ENCODE data around the gene GIGYF2.
"Not testable (repeated sequence)": the region's sequence is repeated elsewhere in the genome, so short reads cannot be mapped to it uniquely, and the experiment has no call there.

Gene GIGYF2, protein sequence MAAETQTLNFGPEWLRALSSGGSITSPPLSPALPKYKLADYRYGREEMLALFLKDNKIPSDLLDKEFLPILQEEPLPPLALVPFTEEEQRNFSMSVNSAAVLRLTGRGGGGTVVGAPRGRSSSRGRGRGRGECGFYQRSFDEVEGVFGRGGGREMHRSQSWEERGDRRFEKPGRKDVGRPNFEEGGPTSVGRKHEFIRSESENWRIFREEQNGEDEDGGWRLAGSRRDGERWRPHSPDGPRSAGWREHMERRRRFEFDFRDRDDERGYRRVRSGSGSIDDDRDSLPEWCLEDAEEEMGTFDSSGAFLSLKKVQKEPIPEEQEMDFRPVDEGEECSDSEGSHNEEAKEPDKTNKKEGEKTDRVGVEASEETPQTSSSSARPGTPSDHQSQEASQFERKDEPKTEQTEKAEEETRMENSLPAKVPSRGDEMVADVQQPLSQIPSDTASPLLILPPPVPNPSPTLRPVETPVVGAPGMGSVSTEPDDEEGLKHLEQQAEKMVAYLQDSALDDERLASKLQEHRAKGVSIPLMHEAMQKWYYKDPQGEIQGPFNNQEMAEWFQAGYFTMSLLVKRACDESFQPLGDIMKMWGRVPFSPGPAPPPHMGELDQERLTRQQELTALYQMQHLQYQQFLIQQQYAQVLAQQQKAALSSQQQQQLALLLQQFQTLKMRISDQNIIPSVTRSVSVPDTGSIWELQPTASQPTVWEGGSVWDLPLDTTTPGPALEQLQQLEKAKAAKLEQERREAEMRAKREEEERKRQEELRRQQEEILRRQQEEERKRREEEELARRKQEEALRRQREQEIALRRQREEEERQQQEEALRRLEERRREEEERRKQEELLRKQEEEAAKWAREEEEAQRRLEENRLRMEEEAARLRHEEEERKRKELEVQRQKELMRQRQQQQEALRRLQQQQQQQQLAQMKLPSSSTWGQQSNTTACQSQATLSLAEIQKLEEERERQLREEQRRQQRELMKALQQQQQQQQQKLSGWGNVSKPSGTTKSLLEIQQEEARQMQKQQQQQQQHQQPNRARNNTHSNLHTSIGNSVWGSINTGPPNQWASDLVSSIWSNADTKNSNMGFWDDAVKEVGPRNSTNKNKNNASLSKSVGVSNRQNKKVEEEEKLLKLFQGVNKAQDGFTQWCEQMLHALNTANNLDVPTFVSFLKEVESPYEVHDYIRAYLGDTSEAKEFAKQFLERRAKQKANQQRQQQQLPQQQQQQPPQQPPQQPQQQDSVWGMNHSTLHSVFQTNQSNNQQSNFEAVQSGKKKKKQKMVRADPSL (N-terminal part only)

DNA sequence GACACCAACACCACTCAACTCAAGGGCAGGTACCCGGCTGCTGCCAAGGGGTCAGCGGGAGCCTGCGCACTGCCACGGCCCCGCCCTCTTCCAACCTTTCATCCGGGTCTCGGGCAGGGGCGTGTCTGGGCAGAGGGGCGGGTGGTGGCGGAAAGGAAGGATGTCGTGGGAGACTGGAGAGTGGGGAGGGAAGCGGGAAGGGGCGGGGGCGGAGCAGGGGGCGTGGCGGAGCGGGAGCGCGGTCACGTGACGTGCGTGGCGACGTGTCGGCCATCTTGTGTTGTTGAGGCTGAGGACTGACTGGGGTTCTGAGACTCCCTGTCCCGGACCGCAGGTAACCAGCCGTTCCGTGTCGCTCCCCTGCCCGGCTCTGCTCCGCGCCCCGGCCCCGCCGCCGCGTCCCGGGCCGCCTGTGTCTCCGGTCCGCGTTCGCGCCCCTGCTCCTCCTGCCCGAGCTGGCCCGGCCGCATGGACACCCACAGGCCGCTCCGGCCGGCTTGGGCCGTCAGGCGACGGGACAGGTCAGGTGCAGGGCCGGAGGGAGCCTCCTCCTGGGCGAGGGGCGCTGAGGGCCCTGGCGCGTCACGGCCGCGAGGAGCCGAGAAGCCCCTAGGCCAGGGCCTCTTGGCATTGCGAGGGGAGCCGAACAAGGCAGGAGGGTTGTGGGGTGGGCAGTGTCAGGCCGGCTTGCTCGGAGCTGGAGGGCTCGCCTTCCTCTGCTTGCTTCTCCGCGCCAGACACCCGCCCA, at the start of gene GIGYF2:
TSS of gene GIGYF2 (plus strand) at position 273 of the 748 bp plus-strand sequence. CDS start 37,867 bp downstream, outside the sequence.
- DNase-seq (ENCODE audit: low read depth) = peak; percentile 93

DNA sequence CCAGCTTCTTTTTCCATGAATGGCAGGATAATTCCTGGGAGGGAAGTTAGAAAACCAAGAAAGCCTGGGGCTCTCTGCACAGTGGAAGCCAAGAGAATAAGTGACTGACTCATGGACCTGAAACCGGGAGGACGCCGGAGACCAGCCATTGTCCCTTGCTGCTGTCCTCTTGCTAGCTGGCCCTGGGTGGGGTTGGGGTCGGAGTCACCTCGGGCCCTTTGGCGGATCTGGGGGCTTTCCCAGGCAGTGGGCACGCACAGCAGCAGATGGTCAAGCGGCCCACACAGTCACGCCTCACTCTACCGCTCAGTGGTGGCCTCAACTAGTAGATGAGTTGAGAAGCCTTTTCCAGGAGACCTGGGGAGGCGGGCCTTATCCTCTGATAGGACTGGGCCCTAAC, 48.1 kb upstream of the GIGYF2 start:
- no peak for DNase-seq (ENCODE audit: low read depth)

DNA sequence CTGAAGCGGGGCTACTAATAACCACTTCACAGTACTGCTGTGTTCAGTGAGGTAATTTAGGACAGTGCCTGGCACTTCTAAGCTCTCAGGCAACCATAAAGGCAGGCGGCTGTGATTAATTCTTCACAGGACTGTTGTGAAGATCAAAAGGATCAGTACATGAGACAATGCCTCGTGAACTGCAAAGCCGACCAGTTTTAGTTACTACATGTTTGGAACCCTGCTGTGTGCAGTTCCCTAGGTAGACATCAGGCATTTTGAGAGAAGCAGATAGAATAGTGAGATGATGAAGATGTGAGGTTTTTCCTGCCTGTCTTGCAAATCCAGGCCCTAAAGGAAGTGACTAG, 44.7 kb upstream of the GIGYF2 start:
- DNase-seq (ENCODE audit: low read depth) = no peak

DNA sequence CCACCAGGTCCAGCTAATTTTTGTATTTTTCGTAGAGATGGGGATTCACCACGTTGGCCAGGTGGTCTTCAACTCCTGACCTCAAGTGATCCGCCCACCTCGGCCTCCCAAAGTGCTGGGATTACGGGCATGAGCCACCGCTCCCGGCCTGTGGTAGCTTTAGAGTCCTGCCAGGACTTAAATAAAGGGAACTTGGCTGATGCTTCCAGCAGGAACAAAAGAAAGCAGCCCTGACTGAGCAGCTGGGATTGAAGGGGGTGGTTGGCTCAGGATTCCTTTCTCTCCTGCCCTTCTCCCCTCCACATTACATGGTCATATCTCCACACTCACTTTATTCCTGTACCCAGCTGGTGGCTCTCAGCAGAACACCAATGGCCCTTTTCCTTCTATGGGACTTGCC, 43.7 kb upstream of the GIGYF2 start:
- DNase-seq (ENCODE audit: low read depth) = no peak

DNA sequence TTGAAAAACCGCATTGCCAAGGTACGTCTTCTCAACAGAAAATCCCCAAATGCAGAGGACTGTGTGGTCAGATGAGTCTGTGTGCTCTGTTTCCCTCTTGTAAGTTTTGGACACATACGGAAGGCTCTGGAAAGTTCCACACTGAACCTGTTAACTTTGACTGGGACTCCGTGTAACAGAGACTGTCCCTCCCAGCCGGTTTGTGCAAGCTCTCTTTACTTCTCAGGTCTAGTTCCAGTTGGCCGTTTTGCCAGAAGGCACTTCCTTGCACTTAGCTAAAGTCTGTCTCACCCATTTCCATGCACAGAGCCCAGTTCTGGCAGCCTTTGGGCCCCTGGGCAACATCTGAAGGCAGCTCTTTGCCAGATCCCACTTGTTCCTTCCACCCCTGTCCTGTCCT, 41.7 kb upstream of the GIGYF2 start:
- DNase-seq (ENCODE audit: low read depth) = no peak

DNA sequence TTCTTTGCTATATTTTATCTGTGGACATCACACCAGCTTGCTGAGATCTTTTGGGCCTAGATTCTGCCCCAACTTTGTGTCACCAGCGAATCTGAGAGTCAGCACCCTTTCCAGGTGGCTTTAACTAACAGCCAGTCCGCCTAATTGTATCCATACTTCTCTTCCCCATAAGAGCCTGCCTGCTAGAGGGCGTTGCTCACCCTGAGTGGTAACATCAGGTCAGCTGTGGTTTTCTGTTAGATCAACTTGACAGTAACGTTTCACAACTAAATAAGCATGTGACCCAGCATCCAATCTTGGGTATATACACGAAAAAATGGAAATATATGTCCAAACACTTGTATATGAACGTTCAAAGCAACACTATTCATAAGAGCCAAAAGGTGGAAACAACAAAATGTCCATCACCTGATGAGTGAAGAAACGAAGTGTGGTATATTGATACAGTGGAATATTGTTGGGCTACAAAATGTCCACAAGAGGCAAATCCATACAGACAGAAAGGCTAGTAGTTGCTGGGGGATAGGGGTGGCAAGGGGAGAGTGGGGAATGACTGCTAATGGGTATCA, 38.8 kb upstream of the GIGYF2 start:
- DNase-seq (ENCODE audit: low read depth) = peak; percentile 10

DNA sequence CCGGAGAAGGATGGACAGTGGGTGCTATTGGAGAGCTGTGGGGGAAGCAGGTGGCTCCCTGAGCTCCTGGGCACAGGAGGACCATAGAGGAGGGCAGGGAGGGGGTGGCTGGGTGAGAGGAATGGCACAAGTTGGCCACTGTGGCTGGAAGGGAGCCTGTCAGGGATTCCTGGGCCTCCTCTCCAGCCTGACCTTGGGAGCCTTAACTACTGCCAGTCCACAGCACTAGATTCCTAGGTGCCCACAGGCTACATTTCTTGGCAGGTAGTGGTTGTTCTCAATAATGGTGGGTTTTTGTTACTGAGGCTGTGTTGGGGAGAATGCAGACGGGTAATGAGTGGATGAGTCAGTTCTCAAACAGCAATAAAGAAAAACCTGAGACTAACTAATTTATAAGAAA, 37.8 kb upstream of the GIGYF2 start:
- no peak for DNase-seq (ENCODE audit: low read depth)

DNA sequence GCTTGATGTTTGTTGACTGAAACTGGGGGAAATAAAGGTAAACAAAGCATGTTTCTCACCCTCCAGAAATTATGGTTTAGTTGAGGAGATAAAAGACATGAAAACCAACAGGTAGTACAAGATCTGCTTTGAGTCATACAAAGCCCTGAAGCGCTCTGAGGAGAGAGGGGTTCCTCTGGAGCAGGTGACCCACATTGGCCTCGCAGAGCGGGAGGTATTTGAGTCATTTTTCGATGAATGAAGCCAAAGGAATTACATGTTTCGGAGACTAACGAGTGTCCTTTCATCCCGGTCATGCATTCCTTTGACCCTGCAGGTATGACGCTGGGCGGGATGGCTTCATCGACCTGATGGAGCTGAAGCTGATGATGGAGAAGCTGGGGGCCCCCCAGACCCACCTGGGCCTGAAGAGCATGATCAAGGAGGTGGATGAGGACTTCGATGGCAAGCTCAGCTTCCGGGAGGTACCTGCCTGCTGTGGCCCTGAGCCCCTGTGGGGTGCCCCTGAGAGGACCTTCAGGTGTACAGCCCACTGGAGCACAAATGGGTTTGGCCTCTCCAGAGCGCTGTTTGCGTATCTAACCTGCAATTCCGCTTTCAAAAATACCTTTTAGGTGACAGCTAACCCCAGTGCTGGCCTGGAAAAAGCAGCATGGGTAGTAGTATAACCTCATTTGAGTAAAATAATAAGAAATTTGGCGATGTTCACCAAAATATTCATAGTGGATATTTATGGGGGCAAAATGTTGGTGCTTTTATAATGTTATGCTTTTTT, 34.5 kb upstream of the GIGYF2 start:
- no peak for DNase-seq (ENCODE audit: low read depth)

DNA sequence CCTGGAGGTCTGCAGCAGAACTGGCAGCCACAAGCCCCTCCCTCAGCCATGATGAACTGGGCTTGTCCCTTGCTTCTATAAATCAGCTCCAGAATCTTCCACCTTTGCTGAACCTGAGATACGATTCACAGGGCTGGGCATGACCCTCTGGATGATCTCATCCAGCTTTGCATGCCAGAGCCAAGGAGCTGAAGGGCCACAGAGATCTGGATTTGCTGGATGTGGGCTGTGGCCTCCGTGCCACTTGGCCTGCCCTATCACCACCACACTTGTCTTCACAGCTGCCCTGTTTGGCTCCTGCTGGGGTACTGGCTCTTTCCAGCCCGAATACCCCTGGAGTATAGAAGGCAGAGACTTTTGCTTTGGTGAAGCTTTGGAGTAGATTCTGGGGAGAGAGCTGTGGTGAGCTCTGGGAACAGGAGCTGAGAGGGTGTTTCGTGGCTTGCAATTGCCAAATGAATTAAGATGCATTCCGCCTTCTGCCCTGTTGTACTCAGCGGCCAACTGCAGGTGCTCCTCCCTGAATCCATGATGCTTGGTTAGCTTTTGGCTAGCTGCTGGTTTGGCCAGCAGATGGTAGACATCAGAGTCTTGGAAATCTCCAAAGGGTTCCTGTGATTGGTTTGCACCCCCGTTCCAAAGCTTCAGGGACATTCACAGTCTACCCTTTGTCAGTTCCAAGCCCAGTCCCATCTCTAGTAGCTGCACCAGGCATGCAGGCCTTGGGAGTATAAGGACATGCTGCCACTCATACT, 30.9 kb upstream of the GIGYF2 start:
- no peak for DNase-seq (ENCODE audit: low read depth)

DNA sequence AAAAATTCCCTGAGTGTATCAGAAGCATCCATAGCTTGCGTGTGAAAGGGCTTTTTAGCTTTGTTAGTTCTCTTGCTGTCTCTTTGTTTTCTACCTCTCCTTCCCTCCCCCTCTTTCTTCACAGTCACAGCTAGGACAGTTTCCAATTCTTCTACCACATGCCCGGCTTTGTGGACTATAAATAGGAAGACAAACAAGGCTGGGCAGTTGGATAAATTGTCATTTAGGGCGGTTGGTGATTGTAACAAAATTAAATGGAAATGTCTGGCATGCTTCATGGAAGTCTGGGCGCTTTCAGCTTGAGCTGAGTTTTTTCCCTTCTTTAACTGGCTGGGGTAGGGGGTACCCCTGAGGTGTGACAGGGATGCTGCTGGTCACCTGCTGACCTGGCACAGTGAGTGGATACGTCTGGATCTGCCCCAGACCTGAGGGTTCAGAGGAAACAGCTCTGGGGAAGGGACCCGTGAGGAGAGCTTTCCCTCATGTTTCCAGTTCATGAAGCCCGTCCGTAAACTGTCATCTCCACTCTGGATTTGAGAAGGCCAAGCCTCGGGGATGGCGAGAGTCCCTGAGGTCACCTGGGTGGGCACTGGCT, 29.0 kb upstream of the GIGYF2 start:
- DNase-seq (ENCODE audit: low read depth) = no peak

DNA sequence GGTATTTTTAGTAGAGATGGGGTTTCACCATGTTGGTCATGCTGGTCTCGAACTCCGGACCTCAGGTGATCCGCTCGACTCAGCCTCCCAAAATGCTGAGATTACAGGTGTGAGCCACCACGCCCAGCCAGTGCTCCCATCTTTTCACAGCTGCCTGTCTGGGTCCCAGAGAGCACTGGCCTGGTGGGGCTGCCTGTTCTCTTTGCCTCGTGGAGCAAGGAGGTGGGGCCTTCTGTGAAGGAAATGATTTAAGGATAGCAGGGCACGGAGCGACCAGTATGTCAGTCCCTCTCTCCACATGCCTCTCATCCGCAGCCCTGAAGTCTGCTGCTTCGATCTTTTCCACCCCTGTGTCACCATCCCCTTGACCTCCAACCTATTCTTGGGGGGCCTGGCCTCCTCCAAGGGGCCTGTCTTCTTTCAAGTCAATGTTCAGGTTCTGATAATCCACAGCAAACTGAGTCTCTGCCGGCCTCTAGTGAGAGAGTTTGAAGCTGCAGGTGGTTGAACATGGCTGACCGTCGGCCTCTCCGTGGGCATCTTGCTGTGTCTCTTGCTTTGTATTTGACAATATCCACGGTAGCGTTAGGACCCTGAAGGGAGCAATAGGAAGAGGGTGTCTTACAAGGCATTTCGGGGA, 28.2 kb upstream of the GIGYF2 start:
- DNase-seq (ENCODE audit: low read depth) = no peak

DNA sequence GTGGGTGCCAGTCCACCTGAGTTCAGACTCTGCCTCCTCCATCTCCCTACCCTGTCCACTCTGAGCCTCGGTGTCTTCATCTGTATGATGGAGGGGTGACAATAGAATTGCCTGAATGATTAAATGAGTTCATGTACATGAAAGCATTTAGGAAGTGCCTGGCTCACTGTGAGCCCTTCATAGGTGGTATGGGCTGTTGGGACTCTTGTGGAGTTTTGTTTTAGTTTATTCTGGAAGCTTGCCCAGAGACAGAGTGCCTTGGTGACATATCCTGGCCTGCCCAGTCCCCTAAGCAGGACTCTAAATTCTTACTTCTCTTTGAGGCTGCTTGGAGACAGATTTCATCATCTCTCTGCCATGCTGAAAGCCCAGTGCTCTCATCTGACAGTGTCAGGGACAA, 24.5 kb upstream of the GIGYF2 start:
- no peak for DNase-seq (ENCODE audit: low read depth)

DNA sequence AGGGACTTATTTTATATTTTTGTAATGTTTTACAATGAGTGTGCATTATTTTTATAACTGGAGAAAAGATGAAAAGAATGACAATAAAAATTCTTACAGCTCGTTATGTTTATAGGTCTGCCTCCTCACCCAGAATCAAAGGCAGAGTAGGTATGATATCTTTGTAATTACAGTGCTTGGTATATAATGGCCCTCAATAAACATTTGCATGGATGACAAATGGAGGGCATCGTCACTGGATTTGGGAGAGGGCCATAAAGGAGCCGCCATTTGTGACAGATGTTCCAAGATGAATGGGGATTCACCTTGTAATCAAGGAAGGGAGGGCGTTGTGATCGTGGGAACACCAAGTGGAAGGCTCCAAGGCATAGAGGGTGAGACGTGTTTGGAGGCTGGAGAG, 22.6 kb upstream of the GIGYF2 start:
- no peak for DNase-seq (ENCODE audit: low read depth)

DNA sequence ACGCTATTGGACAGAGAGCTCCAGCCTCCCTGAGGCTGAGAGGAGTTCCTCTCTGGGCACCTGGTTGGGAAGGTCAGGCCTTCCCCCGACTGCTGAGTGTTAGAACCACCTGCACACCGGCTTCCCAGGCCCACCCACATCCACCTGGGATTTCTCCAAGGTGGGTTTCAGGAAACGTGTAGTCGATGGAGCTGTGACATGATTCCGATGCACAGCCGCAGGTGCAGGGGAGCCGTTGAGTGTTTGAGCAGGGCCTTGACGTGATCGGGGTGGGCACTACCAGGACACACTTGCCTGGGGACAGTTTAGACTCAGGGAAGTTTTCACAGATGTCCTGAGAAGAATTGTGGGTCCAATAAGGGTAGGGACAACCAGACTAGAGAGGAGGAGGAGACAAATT, 21.8 kb upstream of the GIGYF2 start:
- no peak for DNase-seq (ENCODE audit: low read depth)

DNA sequence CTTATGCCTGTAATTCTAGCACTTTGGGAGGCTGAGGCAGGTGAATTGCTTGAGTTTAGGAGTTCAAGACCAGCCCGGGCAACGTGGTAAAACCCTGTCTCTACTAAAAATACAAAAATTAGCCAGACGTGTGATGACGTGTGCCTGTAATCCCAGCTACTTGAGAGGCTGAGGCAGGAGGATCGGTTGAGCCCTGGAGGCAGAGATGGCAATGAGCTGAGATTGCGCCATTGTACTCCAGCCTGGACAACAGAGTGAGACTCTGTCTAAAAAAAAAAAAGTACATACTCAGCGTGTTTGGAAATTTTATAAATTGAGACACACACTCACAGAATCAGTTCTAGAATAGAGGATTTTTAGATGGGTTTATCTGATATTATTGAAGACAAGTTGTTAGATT, 17.1 kb upstream of the GIGYF2 start:
- no peak for DNase-seq (ENCODE audit: low read depth)

DNA sequence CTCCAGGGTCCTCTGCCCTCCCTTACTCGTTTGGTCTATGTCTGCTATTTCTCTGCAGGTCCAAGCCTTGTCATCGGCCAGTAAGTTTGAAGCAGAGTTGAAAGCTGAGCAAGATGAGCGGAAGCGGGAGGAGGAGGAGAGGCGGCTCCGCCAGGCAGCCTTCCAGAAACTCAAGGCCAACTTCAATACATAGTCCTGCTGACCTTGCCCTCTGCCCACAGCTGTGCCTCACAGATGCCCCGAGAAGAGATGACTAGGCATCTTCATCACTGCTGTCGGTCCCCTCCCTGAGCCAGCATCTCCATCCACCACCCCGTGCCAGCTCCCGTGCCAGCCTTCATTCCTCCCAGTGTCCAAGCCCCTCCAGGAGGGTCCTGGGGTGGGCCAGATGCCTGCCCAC, 15.6 kb upstream of the GIGYF2 start:
- no peak for DNase-seq (ENCODE audit: low read depth)

DNA sequence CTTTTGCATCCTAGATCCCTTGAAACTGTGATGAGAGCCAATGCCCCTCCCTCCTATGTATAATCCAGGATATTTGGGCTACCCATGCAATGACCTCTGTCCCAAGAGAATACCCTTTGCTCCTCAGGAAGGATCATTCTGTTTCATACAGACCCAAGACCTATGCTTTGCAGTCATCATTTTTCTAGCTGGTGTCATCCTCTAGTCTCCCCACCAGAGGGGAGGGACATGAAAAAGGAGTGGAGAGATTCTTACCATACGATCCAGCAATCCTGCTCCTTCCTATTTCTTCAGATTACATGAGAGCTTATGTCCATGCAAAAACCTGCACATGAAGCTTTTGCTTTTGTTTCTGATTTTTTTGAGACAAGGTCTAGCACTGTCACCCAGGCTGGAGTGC, 13.8 kb upstream of the GIGYF2 start:
- DNase-seq (ENCODE audit: low read depth) = no peak

DNA sequence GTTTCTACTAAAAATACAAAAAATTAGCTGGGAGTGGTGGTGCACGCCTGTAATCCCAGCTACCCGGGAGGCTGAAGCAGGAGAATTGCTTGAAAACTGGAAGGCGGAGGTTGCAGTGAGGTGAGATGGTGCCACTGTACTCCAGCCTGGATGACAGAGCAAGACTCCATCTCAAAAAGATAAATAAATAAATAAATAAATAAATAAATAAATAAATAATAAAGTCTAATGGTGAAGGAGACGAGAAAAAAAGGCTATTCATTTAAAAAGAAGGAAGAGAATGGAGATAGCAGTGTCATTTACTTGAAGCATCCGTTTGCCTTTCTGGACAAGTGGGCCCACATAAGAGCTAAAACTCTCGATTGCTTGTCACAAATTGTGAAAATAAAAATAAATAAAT, 11.7 kb upstream of the GIGYF2 start:
- DNase-seq (ENCODE audit: low read depth) = not testable (repeated sequence)
